HepG2 (cell line): Measurements from ENCODE around the gene KCNAB1. TPM values are rescaled to one million over a fixed set of nuclear protein-coding genes. Genes with fewer than 3 reads are reported as not detected.

Experiments
- ATAC-seq: fragments of 200-7000 bp; cut with Tn5 transposase; 3 replicates; pipeline ENCODE4 v1.9.1; 2020; ENCODE audit warnings: mild to moderate bottlenecking, moderate library complexity
- BruUV-seq: library from RNA; stranded (reverse); fragments of 400-500 nt; replicated peaks from 2 replicates; lab custom pipeline; 2021; lab: Mats Ljungman, UMichigan
- CTCF ChIA-PET: fragments of 300-600 bp; formaldehyde crosslinking; extraction: SDS; loops from one replicate; lab custom pipeline; 2021; ENCODE audit warnings: low total read pairs, inconsistent platforms, low intra/inter-chr PET ratio; lab: Yijun Ruan, JAX
- POLR2A ChIA-PET: fragments of 350-600 bp; sonication (Branson Sonifier 250); formaldehyde crosslinking; loops from one replicate; lab custom pipeline; 2020; ENCODE audit warnings: antibody characterized with exemption, inconsistent platforms; lab: Yijun Ruan, JAX
- DNase-seq: peaks from one replicate; pipeline ENCODE4 v3.0.0-alpha.2; 2015; ENCODE audit warnings: low spot score
- FAIRE-seq: peaks from 3 replicates; lab custom pipeline; 2011; peaks lifted over from hg19 to GRCh38; lab: Jason Lieb, UNC
- H2AFZ ChIP-seq: one replicate; pipeline ENCODE4 v1.6.1; 2011; ENCODE audit warnings: low read length, inconsistent platforms
- H3K27ac ChIP-seq: fragments of 300-600 bp; 3 replicates; pipeline ENCODE4 v1.8.0; 2011; ENCODE audit warnings: mixed run types, mild to moderate bottlenecking, mixed read lengths, low read length, inconsistent platforms; ENCODE audit not compliant: insufficient read depth; ENCODE audit errors: extremely low read length
- H3K27me3 ChIP-seq, 2 experiments: fragments of 200-600 bp in 1 of 2; 2 replicates in 1 of 2; 3 replicates in 1 of 2; pipeline versions ENCODE4 v1.6.0 to v1.8.0; 2011; ENCODE audit warnings: low read length in 2 of 2, mild to moderate bottlenecking in 2 of 2, moderate library complexity in 2 of 2, inconsistent platforms in 1 of 2; ENCODE audit not compliant: insufficient read depth in 2 of 2, control insufficient read depth in 1 of 2
- H3K36me3 ChIP-seq, 2 experiments: fragments of 200-600 bp in 1 of 2; replicated peaks in 1 of 2; 2 replicates in 1 of 2; 3 replicates in 1 of 2; pipeline versions ENCODE4 v1.5.1 to v1.8.0; 2011; ENCODE audit warnings: low read length in 2 of 2, inconsistent platforms in 1 of 2; ENCODE audit not compliant: insufficient read depth in 2 of 2, control insufficient read depth in 1 of 2
- H3K4me1 ChIP-seq: 2 replicates; pipeline ENCODE4 v1.5.1; 2012; ENCODE audit warnings: low read length, inconsistent platforms; ENCODE audit not compliant: insufficient read depth
- H3K4me2 ChIP-seq: 2 replicates; pipeline ENCODE4 v1.6.0; 2011; ENCODE audit warnings: low read depth, low read length, inconsistent platforms
- H3K4me3 ChIP-seq, 3 experiments: fragments of 200-600 bp in 1 of 3; sonication (generic), shearing (Covaris generic) in 1 of 3; replicated peaks in 1 of 3; 2 replicates each; pipeline ENCODE4 v1.5.1; 2011 to 2016; ENCODE audit warnings: low read length in 3 of 3, inconsistent platforms in 2 of 3, low read depth in 2 of 3, mild to moderate bottlenecking in 2 of 3, control low read depth in 1 of 3, mixed read lengths in 1 of 3; ENCODE audit not compliant: insufficient read depth in 1 of 3
- H3K79me2 ChIP-seq: one replicate; pipeline ENCODE4 v1.6.1; 2011; ENCODE audit warnings: low read length, inconsistent platforms; ENCODE audit not compliant: insufficient read depth
- H3K9ac ChIP-seq: 2 replicates; pipeline ENCODE4 v1.6.0; 2011; ENCODE audit warnings: mild to moderate bottlenecking, low read depth, low read length, inconsistent platforms; ENCODE audit not compliant: insufficient read depth
- H3K9me3 ChIP-seq: 2 replicates; pipeline ENCODE4 v1.5.1; 2012; ENCODE audit warnings: mild to moderate bottlenecking, low read length
- H4K20me1 ChIP-seq: 2 replicates; pipeline ENCODE4 v1.6.0; 2011; ENCODE audit warnings: inconsistent platforms, mild to moderate bottlenecking, low read length, moderate library complexity; ENCODE audit not compliant: insufficient read depth
- ATRX ChIP-seq: sonication (generic); formaldehyde crosslinking; IDR thresholded peaks from 2 replicates; pipeline ENCODE4 v1.4.0; 2020; ENCODE audit warnings: missing genetic modification reagents, borderline replicate concordance
- HCFC1 ChIP-seq: fragments of 150-350 bp; IDR thresholded peaks from 2 replicates; pipeline ENCODE4 v1.6.1; 2014; ENCODE audit warnings: low read depth, low read length
- MED1 ChIP-seq: sonication (generic); formaldehyde crosslinking; IDR thresholded peaks from 2 replicates; pipeline ENCODE4 v1.4.0; 2020; ENCODE audit warnings: missing genetic modification reagents
- STAG1 ChIP-seq: sonication (generic); formaldehyde crosslinking; IDR thresholded peaks from 2 replicates; pipeline ENCODE4 v1.4.0; 2020; ENCODE audit warnings: missing genetic modification reagents
- ZNF20 ChIP-seq: sonication (generic); formaldehyde crosslinking; IDR thresholded peaks from 2 replicates; pipeline ENCODE4 v1.4.0; 2020; ENCODE audit warnings: mild to moderate bottlenecking, moderate library complexity, missing genetic modification reagents
- ZNF724P ChIP-seq: sonication (generic); formaldehyde crosslinking; IDR thresholded peaks from 2 replicates; pipeline ENCODE4 v1.8.0; 2022; ENCODE audit warnings: missing genetic modification reagents, borderline replicate concordance
- WGBS: methylation state at CpG from one replicate; pipeline ENCODE4 v1.1.6; 2017; ENCODE audit warnings: low lambda C conversion rate; 5-methylcytosine and 5-hydroxymethylcytosine counted together
- in situ Hi-C: cut with HindIII; loops from 2 replicates; pipeline ENCODE4 v1.10.0; 2017; ENCODE audit warnings: low pct_unique_long_range_greater_than_20kb; ENCODE audit not compliant: extremely low pct_ligation_motif_present
- intact Hi-C: fragments of 100-400 bp; cut with micrococcal nuclease; formaldehyde crosslinking; loops from one replicate; pipeline ENCODE4 v1.10.0; 2022; ENCODE audit not compliant: unreplicated experiment
- polyA plus RNA-seq, 8 experiments: library from polyadenylated mRNA; depleted of rRNA in 3 of 8; stranded (reverse) in 7 of 8; unstranded in 1 of 8; fragments of >200 nt; fragmentation: Illumina TruSeq in 4 of 8; extraction: Trizol in 4 of 8; gene quantifications; 2 replicates each; pipeline versions ENCODE4 v1.2.1 to v1.2.3, GENCODE V29; 2011 to 2016; ENCODE audit warnings: low read depth in 4 of 8, missing spikeins in 1 of 8, mixed read lengths in 1 of 8; ENCODE audit not compliant: insufficient read depth in 1 of 8
- total RNA-seq, 5 experiments: library from RNA; depleted of rRNA; stranded (reverse); fragments of >200 nt; fragmentation: Illumina TruSeq; extraction: Trizol; gene quantifications; 2 replicates each; pipeline ENCODE4 v1.2.3, GENCODE V29; 2016; ENCODE audit warnings: low read depth in 1 of 5
- TF ChIP-seq, protein P1 (sequence below): sonication (generic); formaldehyde crosslinking; IDR thresholded peaks from 2 replicates; pipeline ENCODE4 v1.4.0; 2020; ENCODE audit warnings: missing genetic modification reagents
- TF ChIP-seq, protein P2 (sequence below): sonication (generic); formaldehyde crosslinking; IDR thresholded peaks from 2 replicates; pipeline ENCODE4 v1.5.0; 2020; ENCODE audit warnings: mild to moderate bottlenecking, missing genetic modification reagents

KCNAB1 gene
- total and polyA plus RNA-seq, 2 of the 13 experiments (the other 11 are each of a cell fraction or from before 2014, with no cell fraction given) = not detected

DNA sequence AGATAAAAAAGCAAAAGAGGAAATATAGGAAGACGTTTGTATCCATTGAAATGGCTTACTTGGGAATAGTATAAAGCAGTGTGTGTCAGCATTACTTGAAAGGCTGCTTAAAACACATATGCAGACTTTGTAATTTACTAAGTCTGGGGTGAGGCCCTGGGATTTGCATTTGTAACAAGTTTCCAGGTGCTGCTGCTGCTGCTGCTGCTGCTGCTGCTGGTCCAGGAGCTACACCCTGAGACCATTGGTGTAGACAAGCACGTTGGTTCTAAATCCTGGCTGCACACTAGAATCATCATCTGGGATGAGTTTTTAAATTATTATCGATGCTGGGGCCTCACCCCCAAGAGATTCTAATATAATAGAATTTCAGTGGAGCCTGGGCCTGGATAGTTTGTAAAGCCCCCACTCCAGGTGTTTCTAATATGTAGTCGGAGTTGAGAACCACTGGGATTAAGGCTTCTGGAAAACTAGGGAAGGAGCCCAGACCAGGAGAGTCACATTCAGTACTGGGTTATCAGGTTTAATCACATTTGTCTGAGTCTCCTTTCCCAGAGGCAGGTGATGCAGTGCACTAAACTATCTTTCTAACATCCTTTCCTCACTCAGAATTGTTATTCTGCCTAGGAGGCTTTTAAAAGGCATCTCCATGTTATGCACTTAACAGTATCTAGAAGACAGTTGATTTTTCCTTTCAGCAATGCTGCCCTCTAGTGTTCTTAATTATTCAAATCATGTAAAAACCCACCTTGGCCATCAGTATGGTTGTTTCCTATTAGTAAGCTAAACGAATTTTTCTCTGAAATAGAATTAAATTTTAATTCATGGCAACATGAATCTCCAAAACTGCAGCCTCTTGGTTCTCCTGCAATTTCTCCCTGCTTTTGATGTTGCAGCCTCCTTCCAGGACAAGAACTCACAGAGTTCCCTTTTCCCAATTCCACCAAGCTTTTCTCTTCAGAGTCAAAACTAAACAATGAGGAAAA, 389.1 kb downstream of the KCNAB1 start (continued):
- TF ChIP-seq, protein P1, sequence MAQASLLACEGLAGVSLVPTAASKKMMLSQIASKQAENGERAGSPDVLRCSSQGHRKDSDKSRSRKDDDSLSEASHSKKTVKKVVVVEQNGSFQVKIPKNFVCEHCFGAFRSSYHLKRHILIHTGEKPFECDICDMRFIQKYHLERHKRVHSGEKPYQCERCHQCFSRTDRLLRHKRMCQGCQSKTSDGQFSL (CRISPR knock-in tag) = no peak
- no peak for TF ChIP-seq MED1 (CRISPR knock-in tag)
- TF ChIP-seq STAG1 (CRISPR knock-in tag) = peak; percentile 54
- no peak for TF ChIP-seq ZNF20

DNA sequence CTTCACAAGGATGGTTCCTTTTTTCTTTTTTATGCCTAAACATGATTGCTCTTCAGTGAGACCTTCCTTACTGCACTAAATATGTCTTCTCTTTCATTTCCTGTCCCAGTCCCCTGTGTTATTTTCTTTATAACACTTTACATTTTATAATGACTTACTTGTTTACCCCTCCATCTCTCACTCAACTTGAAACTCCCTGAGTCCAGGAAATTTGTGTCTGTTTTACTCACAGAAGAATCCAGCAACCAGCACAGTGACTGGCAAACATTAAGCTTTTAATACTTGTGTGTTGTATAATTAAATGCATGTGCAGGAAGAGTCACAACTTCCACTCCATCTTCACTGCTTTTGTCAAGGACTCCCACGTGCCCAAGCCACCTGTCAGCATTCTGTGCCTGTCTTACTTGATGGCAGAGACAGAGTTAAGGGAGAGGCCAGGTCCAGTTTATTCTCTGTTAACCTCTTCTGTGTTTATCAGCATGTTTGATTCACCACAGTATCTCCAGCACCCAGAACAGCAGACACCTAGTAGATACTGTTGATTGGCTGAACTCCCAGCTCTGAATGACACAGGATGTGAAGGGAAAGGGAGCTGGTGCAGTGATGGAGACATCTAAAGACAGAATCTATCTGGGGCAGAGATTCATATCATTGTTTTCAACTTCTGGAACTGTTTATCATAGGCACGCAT, 391.8 kb downstream of the KCNAB1 start:
- intact Hi-C loops = no loop called here
- H3K27me3 ChIP-seq = no peaks in the 10 kb centered on the region
- no peak for DNase-seq
- H2AFZ ChIP-seq = no peak overlapping the region
- no peaks in the 10 kb centered on the region for H3K9me3 ChIP-seq
- TF ChIP-seq ZNF724P (CRISPR knock-in tag) (no peak), ATRX (CRISPR knock-in tag) (no peak), HCFC1 (no peak)
- TF ChIP-seq, protein P2, sequence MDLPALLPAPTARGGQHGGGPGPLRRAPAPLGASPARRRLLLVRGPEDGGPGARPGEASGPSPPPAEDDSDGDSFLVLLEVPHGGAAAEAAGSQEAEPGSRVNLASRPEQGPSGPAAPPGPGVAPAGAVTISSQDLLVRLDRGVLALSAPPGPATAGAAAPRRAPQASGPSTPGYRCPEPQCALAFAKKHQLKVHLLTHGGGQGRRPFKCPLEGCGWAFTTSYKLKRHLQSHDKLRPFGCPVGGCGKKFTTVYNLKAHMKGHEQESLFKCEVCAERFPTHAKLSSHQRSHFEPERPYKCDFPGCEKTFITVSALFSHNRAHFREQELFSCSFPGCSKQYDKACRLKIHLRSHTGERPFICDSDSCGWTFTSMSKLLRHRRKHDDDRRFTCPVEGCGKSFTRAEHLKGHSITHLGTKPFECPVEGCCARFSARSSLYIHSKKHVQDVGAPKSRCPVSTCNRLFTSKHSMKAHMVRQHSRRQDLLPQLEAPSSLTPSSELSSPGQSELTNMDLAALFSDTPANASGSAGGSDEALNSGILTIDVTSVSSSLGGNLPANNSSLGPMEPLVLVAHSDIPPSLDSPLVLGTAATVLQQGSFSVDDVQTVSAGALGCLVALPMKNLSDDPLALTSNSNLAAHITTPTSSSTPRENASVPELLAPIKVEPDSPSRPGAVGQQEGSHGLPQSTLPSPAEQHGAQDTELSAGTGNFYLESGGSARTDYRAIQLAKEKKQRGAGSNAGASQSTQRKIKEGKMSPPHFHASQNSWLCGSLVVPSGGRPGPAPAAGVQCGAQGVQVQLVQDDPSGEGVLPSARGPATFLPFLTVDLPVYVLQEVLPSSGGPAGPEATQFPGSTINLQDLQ (CRISPR knock-in tag) = no peak
- no peak overlapping the region for H3K27ac ChIP-seq
- 47% methylated on average over 2 of the region's 2 CpGs for WGBS
- peaks cover 11% of the 10 kb centered on the region for H3K4me1 ChIP-seq
- CTCF ChIA-PET = no interaction called here
- H3K9ac ChIP-seq = no peak overlapping the region
- no peak for ATAC-seq
- no peak overlapping the region for H3K4me3 ChIP-seq
- H3K36me3 ChIP-seq = no peaks in the 10 kb centered on the region
- H4K20me1 ChIP-seq = no peaks in the 10 kb centered on the region
- POLR2A ChIA-PET = no interaction called here
- no peak for FAIRE-seq
- no TSS peak for BruUV-seq
- in situ Hi-C loops = loop anchor here (25.0 kb wide), 1 partner anchor 350 kb away; no protein-coding TSS in a partner anchor
- H3K79me2 ChIP-seq = no peaks in the 10 kb centered on the region
- H3K4me2 ChIP-seq = no peak overlapping the region
